OCI-LY1 (cell line): ENCODE data around the gene KIFC3.

Experiments
- H2AFZ ChIP-seq: fragments of 200-600 bp; sonication (generic), shearing (Covaris generic); 2 replicates; pipeline ENCODE4 v1.6.0; 2014; ENCODE audit warnings: antibody characterized with exemption, mild to moderate bottlenecking, low read length
- H3F3A ChIP-seq: fragments of 200-600 bp; sonication (generic), shearing (Covaris generic); 2 replicates; pipeline ENCODE4 v1.6.0; 2014; ENCODE audit warnings: mild to moderate bottlenecking, antibody characterized with exemption, low read length, moderate library complexity; ENCODE audit not compliant: insufficient read depth
- H3K27ac ChIP-seq: fragments of 200-600 bp; sonication (generic); 2 replicates; pipeline ENCODE4 v1.5.1; 2014; ENCODE audit warnings: low read length, mixed run types, mild to moderate bottlenecking, low read depth; ENCODE audit not compliant: poor library complexity, severe bottlenecking
- H3K27me3 ChIP-seq: fragments of 200-600 bp; sonication (generic); 2 replicates; pipeline ENCODE4 v1.6.0; 2014; ENCODE audit warnings: antibody characterized with exemption, mild to moderate bottlenecking, low read length, moderate library complexity; ENCODE audit not compliant: insufficient read depth
- H3K36me3 ChIP-seq: fragments of 200-600 bp; sonication (generic); 2 replicates; pipeline ENCODE4 v1.6.1; 2014; ENCODE audit warnings: mild to moderate bottlenecking, antibody characterized with exemption, low read length, moderate library complexity, mixed read lengths; ENCODE audit not compliant: insufficient read depth
- H3K4me1 ChIP-seq: fragments of 200-600 bp; sonication (generic); 2 replicates; pipeline ENCODE4 v1.5.1; 2014; ENCODE audit warnings: mild to moderate bottlenecking, low read length, moderate library complexity; ENCODE audit not compliant: insufficient read depth, severe bottlenecking
- H3K4me2 ChIP-seq: fragments of 200-600 bp; sonication (generic), shearing (Covaris generic); 2 replicates; pipeline ENCODE4 v1.6.1; 2014; ENCODE audit warnings: low read length
- H3K4me3 ChIP-seq: fragments of 200-600 bp; sonication (generic); 2 replicates; pipeline ENCODE4 v1.5.1; 2014; ENCODE audit warnings: low read length, low read depth, mild to moderate bottlenecking, mixed read lengths; ENCODE audit not compliant: poor library complexity, severe bottlenecking
- H3K79me2 ChIP-seq: fragments of 200-600 bp; shearing (Covaris generic); 2 replicates; pipeline ENCODE4 v1.6.1; 2016; ENCODE audit warnings: mixed run types, low read length, mixed read lengths; ENCODE audit not compliant: insufficient read depth
- H3K9ac ChIP-seq: fragments of 200-600 bp; sonication (generic), shearing (Covaris generic); 2 replicates; pipeline ENCODE4 v1.6.1; 2014; ENCODE audit warnings: mild to moderate bottlenecking, low read length, mixed read lengths
- H3K9me2 ChIP-seq: fragments of 200-600 bp; sonication (generic), shearing (Covaris generic); 2 replicates; pipeline ENCODE4 v1.6.1; 2014; ENCODE audit warnings: low read depth, mild to moderate bottlenecking, low read length, mixed read lengths
- H3K9me3 ChIP-seq: fragments of 200-600 bp; shearing (Covaris generic); 2 replicates; pipeline ENCODE4 v1.6.1; 2014; ENCODE audit warnings: low read length, mixed read lengths
- H4K20me1 ChIP-seq: fragments of 200-600 bp; sonication (generic), shearing (Covaris generic); 2 replicates; pipeline ENCODE4 v1.6.0; 2016; ENCODE audit warnings: mild to moderate bottlenecking, low read length; ENCODE audit not compliant: insufficient read depth
- CTCF ChIP-seq: fragments of 200-600 bp; sonication (generic), shearing (Covaris generic); IDR thresholded peaks from 2 replicates; pipeline ENCODE4 v1.5.1; 2017; ENCODE audit warnings: mild to moderate bottlenecking, antibody characterized with exemption, low read length, moderate library complexity, mixed read lengths
- EZH2 ChIP-seq: fragments of 200-600 bp; sonication (generic), shearing (Covaris generic); IDR thresholded peaks from 2 replicates; pipeline ENCODE4 v1.8.0; 2017; ENCODE audit warnings: borderline replicate concordance, mixed run types, mild to moderate bottlenecking, antibody characterized with exemption, low read length, moderate library complexity, mixed read lengths

The KIFC3 gene

DNA sequence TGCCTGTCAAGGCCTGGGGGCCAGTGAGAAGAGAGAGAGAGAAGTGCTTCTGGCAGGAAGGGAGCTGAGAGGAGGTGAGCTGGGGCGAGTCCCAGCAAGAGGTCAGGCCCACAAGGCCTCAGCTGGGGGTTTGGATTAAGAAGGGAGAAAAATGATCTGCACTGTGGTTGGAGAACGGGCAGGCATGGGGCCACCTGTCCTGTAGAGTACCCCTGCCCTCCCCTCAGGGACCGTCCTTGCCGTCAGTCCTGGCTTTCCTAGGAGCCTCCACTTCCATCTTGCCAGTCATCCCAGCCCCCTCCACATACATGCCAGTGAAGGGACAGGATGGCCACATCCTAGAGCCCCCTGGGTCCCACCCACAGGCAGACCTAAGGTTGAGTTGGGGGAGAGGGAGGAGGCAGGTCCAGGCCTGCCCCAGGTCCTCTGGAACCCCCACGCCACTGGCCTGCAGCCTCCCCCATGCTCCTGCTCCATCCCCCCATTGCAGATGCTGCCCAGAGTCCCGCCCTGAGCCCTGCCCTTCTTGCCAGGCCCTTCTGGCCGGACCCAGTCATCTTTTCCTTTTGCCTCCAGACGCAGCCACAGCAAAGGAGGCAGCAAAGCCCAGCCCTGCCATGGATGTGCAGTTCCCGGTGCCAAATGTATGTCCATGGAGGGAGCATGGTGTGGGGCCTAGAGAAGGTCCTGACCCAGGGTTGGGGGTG lies 47.8 kb downstream of the KIFC3 start:
- Histone ChIP-seq H4K20me1 (no peaks in the 10 kb centered on the region), H3K9me2 (no peaks in the 10 kb centered on the region), H3K4me2 (no peak overlapping the region), H3F3A (no peaks in the 10 kb centered on the region), H3K36me3 (peaks cover 8% of the 10 kb centered on the region), H2AFZ (no peak overlapping the region), H3K9ac (no peak overlapping the region), H3K27me3 (no peaks in the 10 kb centered on the region), H3K79me2 (no peaks in the 10 kb centered on the region), H3K4me3 (no peak overlapping the region), H3K27ac (no peak overlapping the region), H3K4me1 (no peaks in the 10 kb centered on the region), H3K9me3 (no peaks in the 10 kb centered on the region)
- no peak for TF ChIP-seq EZH2
- TF ChIP-seq CTCF: no peak

- peaks cover 8% of the 10 kb centered on the region for H3K36me3 ChIP-seq
- H3K27ac ChIP-seq: no peak overlapping the region
- TF ChIP-seq CTCF (no peak), EZH2 (no peak)
- no peaks in the 10 kb centered on the region for H4K20me1 ChIP-seq
- no peaks in the 10 kb centered on the region for H3K9me3 ChIP-seq
- no peaks in the 10 kb centered on the region for H3K79me2 ChIP-seq
- H3K27me3 ChIP-seq: no peaks in the 10 kb centered on the region
- H3K4me3 ChIP-seq: no peak overlapping the region
- no peaks in the 10 kb centered on the region for H3K4me1 ChIP-seq
- no peak overlapping the region for H2AFZ ChIP-seq
- H3F3A ChIP-seq: no peaks in the 10 kb centered on the region
- H3K9me2 ChIP-seq: no peaks in the 10 kb centered on the region
- H3K4me2 ChIP-seq: no peak overlapping the region
- no peak overlapping the region for H3K9ac ChIP-seq
Measured at GRCh38 chr16:57753448-57754353, 48.6 kb downstream of the KIFC3 start.

GRCh38 chr16:57752581-57753447 lies 49.5 kb downstream of the KIFC3 start:
- Histone ChIP-seq H3F3A (no peaks in the 10 kb centered on the region), H3K27me3 (no peaks in the 10 kb centered on the region), H3K79me2 (no peaks in the 10 kb centered on the region), H3K36me3 (peaks cover 10% of the 10 kb centered on the region; the same call in 1 of the 2 replicates), H3K9me2 (no peaks in the 10 kb centered on the region), H3K9me3 (no peaks in the 10 kb centered on the region), H3K4me3 (no peak overlapping the region), H3K9ac (no peak overlapping the region), H3K27ac (no peak overlapping the region), H4K20me1 (no peaks in the 10 kb centered on the region), H3K4me2 (no peak overlapping the region), H2AFZ (no peak overlapping the region), H3K4me1 (no peaks in the 10 kb centered on the region)
- TF ChIP-seq EZH2 (no peak), CTCF (no peak)
